Esophagus squamous epithelium (tissue), 5 donors: ENCODE results near the gene MYL11. TPM values are rescaled to one million over a fixed set of nuclear protein-coding genes. Genes with fewer than 3 reads are reported as not detected.

Source experiments
- DNase-seq: peaks from one replicate; lab custom pipeline; 2025; lab: John Stamatoyannopoulos, UW
- H3K27ac ChIP-seq, 4 donors: fragments of 200-600 bp; sonication (generic); one replicate each; pipeline ENCODE4 v1.5.1; 2016 to 2019; ENCODE audit warnings: mild to moderate bottlenecking in 1 of 4
- H3K27me3 ChIP-seq, 4 donors: fragments of 200-600 bp; sonication (generic); 1 replicate in 3 of 4; 2 replicates in 1 of 4; pipeline versions ENCODE4 v1.5.1 to v1.6.0; 2017 to 2021; ENCODE audit warnings: antibody characterized with exemption in 1 of 4
- H3K36me3 ChIP-seq, 3 donors: fragments of 200-600 bp; sonication (generic); one replicate each; pipeline ENCODE4 v1.5.1; 2016 to 2019
- H3K4me1 ChIP-seq, 3 donors: fragments of 200-600 bp; sonication (generic); one replicate each; pipeline ENCODE4 v1.5.1; 2017 to 2019
- H3K4me3 ChIP-seq, 4 donors: fragments of 200-600 bp; sonication (generic); 1 replicate in 3 of 4; 2 replicates in 1 of 4; pipeline ENCODE4 v1.5.1; 2016 to 2019; ENCODE audit warnings: mild to moderate bottlenecking in 2 of 4, moderate library complexity in 1 of 4
- H3K9me3 ChIP-seq, 3 donors: fragments of 200-600 bp; sonication (generic); one replicate each; pipeline ENCODE4 v1.5.1; 2016 to 2019
- CTCF ChIP-seq, 6 experiments: fragments of 450-650 bp in 4 of 6; fragments of 200-600 bp in 2 of 6; sonication (generic) in 2 of 6; IDR thresholded peaks; one replicate each; pipeline ENCODE4 v1.5.1; 2016 to 2019; ENCODE audit warnings: antibody characterized with exemption in 6 of 6, mild to moderate bottlenecking in 4 of 6, moderate library complexity in 4 of 6
- POLR2A ChIP-seq, 4 donors: fragments of 450-650 bp; IDR thresholded peaks; one replicate each; pipeline ENCODE4 v1.6.1; 2017; ENCODE audit warnings: antibody characterized with exemption in 4 of 4, mild to moderate bottlenecking in 4 of 4, moderate library complexity in 3 of 4
- WGBS, 2 donors: methylation state at CpG; one replicate each; pipeline ENCODE4 v1.1.5; 2018; 5-methylcytosine and 5-hydroxymethylcytosine counted together
- intact Hi-C: fragments of 100-400 bp; cut with DNase I; formaldehyde crosslinking; loops from one replicate; pipeline ENCODE4 v1.15.0; 2022
- small RNA-seq, 4 donors: library from RNA; depleted of rRNA; stranded (forward); fragments of <200 nt; gene quantifications; one replicate each; pipeline ENCODE3, GENCODE V24; 2016
- total RNA-seq, 4 donors: library from RNA; depleted of rRNA; stranded (reverse); fragments of >200 nt; gene quantifications; one replicate each; pipeline ENCODE4 v1.1.0, GENCODE V29; 2016
- donor health status: DM: yes; HTN: yes; CAD: no.

MYL11 gene
- total RNA-seq, 4 donors from 2014 or later: not detected

GRCh38 chr16:30417529-30418349 is 43.1 kb downstream of the MYL11 start:
- TF ChIP-seq CTCF (IDR thresholded peaks at IDR 0.05): peak in 4 of 6 experiments; percentile 7 to 28 (median 16)
- TF ChIP-seq POLR2A (IDR thresholded peaks at IDR 0.05): peak in 3 of 4 donors; percentile 37 to 53 (median 43)
- H3K4me1 ChIP-seq: peaks cover 3 to 26% (median 16%) of the 10 kb centered on the region in 3 donors
- peak overlapping the region; percentile 52 to 91 (median 60) for H3K4me3 ChIP-seq
- H3K27ac ChIP-seq: peak overlapping the region; percentile 79 to 88 (median 88)
- WGBS, 2 donors: no CpG with 5 or more reads among the region's 140 CpGs
- H3K36me3 ChIP-seq: peaks cover 0 to 31% (median 4%) of the 10 kb centered on the region in 3 donors
- no peak for DNase-seq
- no peaks in the 10 kb centered on the region for H3K9me3 ChIP-seq
- H3K27me3 ChIP-seq: no peaks in the 10 kb centered on the region
- intact Hi-C loops: no loop called here

DNA sequence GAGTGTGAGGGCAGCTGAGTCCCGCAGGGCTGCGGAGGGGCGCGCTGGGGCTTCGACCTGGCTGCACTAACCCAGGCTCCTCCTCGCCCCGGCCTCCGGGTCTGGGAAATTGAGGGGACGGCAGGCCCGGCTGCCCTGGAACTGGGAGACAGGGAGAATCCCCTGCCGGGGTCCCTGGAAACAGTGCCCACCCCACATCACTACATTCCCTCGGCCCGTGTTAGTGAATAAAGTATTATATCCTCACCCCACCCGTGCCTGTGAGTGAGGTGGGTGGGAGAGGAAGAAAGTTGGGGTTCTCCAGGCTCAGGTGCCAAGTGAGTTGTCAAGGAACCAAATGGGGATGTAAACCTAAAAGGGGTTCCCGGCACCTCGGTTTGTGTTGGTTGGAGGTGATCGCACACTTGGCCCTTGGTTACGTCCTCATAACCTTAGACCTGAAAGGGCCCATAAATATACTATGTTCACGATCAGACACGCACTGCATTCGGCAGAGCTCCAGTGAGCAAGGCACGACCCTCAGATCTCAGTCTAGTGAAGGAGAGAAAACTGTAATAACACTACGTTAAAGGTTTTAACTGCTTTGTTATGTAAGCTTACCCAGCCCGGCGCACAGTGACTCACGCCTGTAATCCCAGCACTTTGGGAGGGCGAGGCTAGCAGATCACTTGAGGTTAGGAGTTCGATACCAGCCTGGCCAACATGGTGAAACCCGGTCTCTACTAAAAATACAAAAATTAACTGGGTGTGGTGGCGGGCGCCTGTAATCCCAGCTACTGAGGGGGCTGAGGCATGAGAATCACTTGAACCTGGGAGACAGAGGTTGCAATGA is 44.0 kb downstream of the MYL11 start:
- Histone ChIP-seq H3K4me1 (peaks cover 3 to 25% (median 16%) of the 10 kb centered on the region in 3 donors), H3K9me3 (no peaks in the 10 kb centered on the region), H3K27me3 (no peaks in the 10 kb centered on the region), H3K36me3 (peaks cover 0 to 37% (median 13%) of the 10 kb centered on the region in 3 donors), H3K4me3 (peak overlapping the region; percentile 52 to 91 (median 60)), H3K27ac (peak overlapping the region; percentile 79 to 88 (median 88))
- intact Hi-C loops: no loop called here
- DNase-seq: no peak
- WGBS, 2 donors: 59 to 76% methylated on average over 13 to 16 of the region's 31 CpGs
- TF ChIP-seq CTCF (IDR thresholded peaks at IDR 0.05) (no peak), POLR2A (IDR thresholded peaks at IDR 0.05) (no peak)

DNA sequence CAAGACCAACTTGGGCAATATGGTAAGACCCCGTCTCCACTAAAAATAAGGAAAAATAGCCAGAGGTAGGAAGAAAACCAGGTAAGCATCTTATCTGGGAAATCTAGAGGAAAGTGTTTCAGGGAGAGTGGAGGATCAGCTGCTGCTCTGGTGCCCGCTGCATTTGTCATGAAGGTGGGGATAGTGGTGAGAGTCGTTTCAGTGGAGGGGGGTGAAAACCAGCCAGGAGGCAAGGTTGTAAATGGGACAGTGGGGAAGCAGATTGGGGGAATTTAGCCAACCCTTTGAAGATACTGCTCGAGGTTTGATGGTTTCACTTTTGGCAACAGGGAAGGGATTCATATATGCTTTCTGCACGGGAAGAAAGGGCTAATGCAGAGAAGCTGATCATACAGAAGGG is 46.4 kb downstream of the MYL11 start:
- WGBS, 2 donors: 62 to 63% methylated on average over 5 of the region's 5 CpGs

More for the DNA sequence above, 46.4 kb downstream of the MYL11 start:
- H3K4me3 ChIP-seq: no peak overlapping the region
- no peak overlapping the region for H3K27ac ChIP-seq
- H3K4me1 ChIP-seq: peaks cover 3 to 26% (median 16%) of the 10 kb centered on the region in 3 donors
- H3K27me3 ChIP-seq: no peaks in the 10 kb centered on the region
- peaks cover 0 to 56% (median 18%) of the 10 kb centered on the region in 3 donors for H3K36me3 ChIP-seq
- DNase-seq: no peak
- TF ChIP-seq CTCF (IDR thresholded peaks at IDR 0.05) (no peak), POLR2A (IDR thresholded peaks at IDR 0.05) (no peak)
- no peaks in the 10 kb centered on the region for H3K9me3 ChIP-seq
- intact Hi-C loops: no loop called here

Small RNA genes lying within 50 kb of the gene (small RNA-seq; reads per million reads assigned to genes)
- gene RF00406: 0.50 to 2.3 (median 0.56) reads per million in 4 donors

Other genes starting within 250 kb of the MYL11 start
- gene CORO1A, start 191.2 kb upstream of the MYL11 start, total RNA-seq: 10 to 100 TPM in 3 of 4 donors, 1 to 10 TPM in 1; 9.5 to 29.1 (median 23.2) TPM
- gene BOLA2B, start 181.1 kb upstream of the MYL11 start, total RNA-seq: 100 to 1,000 TPM; 190 to 623 (median 313) TPM
- gene SLX1A, start 180.9 kb upstream of the MYL11 start, total RNA-seq: 10 to 100 TPM; 31.9 to 51.1 (median 46.5) TPM
- gene SULT1A3, start 175.5 kb upstream of the MYL11 start, total RNA-seq: 10 to 100 TPM in 2 of 4 donors, 1 to 10 TPM in 2; 1.1 to 17.2 (median 7.3) TPM
- 1 to 10 TPM in 2 of 4 donors, under 1 TPM in 1, not detected in 1; 0.94 to 4.2 (median 2.4) TPM for gene NPIPB13, start 126.3 kb upstream of the MYL11 start, total RNA-seq
- gene CD2BP2, start 19.5 kb upstream of the MYL11 start, total RNA-seq: 10 to 100 TPM; 21.9 to 38.0 (median 28.5) TPM
- gene TBC1D10B, start 4.3 kb upstream of the MYL11 start, total RNA-seq: 10 to 100 TPM; 21.9 to 33.9 (median 26.1) TPM
- gene SEPTIN1, start 7.8 kb downstream of the MYL11 start, total RNA-seq: 1 to 10 TPM; 1.2 to 7.1 (median 2.7) TPM
- gene ZNF48, start 20.6 kb downstream of the MYL11 start, total RNA-seq: 1 to 10 TPM; 2.8 to 5.9 (median 4.5) TPM
- 10 to 100 TPM in 1 of 4 donors, 1 to 10 TPM in 3; 3.7 to 15.1 (median 7.0) TPM for gene ZNF771, start 32.8 kb downstream of the MYL11 start, total RNA-seq
- 10 to 100 TPM in 3 of 4 donors, 1 to 10 TPM in 1; 7.4 to 28.6 (median 22.7) TPM for gene DCTPP1, start 55.2 kb downstream of the MYL11 start, total RNA-seq
- gene SEPHS2, start 71.1 kb downstream of the MYL11 start, total RNA-seq: 10 to 100 TPM; 17.7 to 23.5 (median 19.7) TPM
- 1 to 10 TPM; 1.3 to 4.4 (median 2.4) TPM for gene ITGAL, start 97.9 kb downstream of the MYL11 start, total RNA-seq
- gene ZNF768, start 151.8 kb downstream of the MYL11 start, total RNA-seq: 10 to 100 TPM; 13.6 to 24.5 (median 20.6) TPM
- 10 to 100 TPM in 1 of 4 donors, 1 to 10 TPM in 3; 7.2 to 12.4 (median 8.3) TPM for gene ZNF747, start 160.1 kb downstream of the MYL11 start, total RNA-seq
- 1 to 10 TPM; 4.7 to 8.3 (median 7.2) TPM for gene ZNF764, start 183.6 kb downstream of the MYL11 start, total RNA-seq
- gene ZNF688, start 196.9 kb downstream of the MYL11 start, total RNA-seq: 10 to 100 TPM in 2 of 4 donors, 1 to 10 TPM in 2; 5.4 to 15.3 (median 10.2) TPM
- gene ZNF785, start 210.9 kb downstream of the MYL11 start, total RNA-seq: 10 to 100 TPM in 1 of 4 donors, 1 to 10 TPM in 3; 2.7 to 10.9 (median 5.6) TPM
- 1 to 10 TPM; 2.0 to 6.7 (median 3.8) TPM for gene ZNF689, start 235.6 kb downstream of the MYL11 start, total RNA-seq